WI38 (cell line): ENCODE measurements around the gene DIAPH2.

Source experiments
- H3K4me3 ChIP-seq: 2 replicates; pipeline ENCODE4 v1.5.1; 2011; ENCODE audit warnings: low read depth, mild to moderate bottlenecking, control low read depth, low read length
- TF ChIP-seq, protein P1 (sequence below): IDR thresholded peaks from 2 replicates; pipeline ENCODE4 v1.5.1; 2012; ENCODE audit warnings: low read depth, mild to moderate bottlenecking, control low read depth, low read length

DIAPH2 gene

DNA sequence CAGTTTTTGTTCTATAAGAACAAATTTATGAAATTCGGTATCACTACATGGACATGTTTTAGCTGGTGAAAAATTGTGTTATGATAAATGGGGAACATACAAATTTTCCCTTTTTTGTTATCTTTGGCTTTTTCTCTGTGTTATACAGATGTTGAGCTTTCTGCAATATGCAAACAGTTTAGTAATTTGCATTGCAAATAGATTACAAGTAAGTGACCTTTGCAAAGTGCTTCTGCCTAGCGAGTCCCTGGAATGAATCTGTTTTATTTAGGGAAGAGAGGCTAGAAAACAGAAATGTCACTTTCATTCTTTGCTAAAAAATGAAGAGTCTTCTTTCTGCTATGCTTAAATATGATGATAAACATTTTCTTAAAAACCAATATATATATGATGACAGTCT lies 660.1 kb downstream of the DIAPH2 start:
- TF ChIP-seq, protein P1, sequence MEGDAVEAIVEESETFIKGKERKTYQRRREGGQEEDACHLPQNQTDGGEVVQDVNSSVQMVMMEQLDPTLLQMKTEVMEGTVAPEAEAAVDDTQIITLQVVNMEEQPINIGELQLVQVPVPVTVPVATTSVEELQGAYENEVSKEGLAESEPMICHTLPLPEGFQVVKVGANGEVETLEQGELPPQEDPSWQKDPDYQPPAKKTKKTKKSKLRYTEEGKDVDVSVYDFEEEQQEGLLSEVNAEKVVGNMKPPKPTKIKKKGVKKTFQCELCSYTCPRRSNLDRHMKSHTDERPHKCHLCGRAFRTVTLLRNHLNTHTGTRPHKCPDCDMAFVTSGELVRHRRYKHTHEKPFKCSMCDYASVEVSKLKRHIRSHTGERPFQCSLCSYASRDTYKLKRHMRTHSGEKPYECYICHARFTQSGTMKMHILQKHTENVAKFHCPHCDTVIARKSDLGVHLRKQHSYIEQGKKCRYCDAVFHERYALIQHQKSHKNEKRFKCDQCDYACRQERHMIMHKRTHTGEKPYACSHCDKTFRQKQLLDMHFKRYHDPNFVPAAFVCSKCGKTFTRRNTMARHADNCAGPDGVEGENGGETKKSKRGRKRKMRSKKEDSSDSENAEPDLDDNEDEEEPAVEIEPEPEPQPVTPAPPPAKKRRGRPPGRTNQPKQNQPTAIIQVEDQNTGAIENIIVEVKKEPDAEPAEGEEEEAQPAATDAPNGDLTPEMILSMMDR: no peak
- no peak overlapping the region for H3K4me3 ChIP-seq

DNA sequence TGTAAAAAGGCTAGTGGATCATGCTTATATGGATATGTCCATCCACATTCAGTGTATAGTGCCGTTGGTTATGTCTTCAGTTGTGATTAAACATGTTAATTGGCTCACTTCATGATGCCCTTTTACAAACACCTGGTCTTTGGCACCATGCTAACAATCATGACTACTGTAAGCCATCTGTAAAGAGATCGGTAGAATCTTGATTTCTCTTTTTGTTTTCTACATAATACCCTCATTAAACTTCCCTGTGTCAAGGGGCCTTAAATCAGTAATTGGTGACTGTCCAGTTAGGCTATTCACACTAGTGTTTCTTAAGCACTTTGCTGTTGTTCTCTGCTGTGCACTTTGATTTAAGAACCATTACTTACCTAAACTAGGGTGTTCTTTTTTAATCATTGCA lies 674.3 kb downstream of the DIAPH2 start:
- no peak overlapping the region for H3K4me3 ChIP-seq
- TF ChIP-seq, protein P1: no peak

DNA sequence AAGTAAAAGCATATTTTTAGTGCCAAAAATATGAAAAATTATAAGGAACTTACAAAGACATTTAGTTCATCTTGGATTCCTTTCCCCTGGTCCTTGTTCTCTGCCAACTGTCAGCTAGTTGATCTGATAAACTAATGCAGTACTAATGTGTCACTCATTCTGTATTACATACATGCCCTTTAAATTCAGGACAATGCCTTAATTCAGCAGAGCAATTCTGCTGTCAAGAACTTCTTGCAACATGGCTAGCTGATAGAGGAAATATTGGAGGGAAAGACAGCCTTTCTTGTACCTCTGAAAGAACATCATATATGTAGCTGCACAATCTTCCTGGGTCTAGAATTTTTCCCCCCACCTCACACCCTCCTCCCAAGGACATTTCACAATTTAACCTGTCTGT lies 679.2 kb downstream of the DIAPH2 start:
- TF ChIP-seq, protein P1: no peak
- H3K4me3 ChIP-seq: no peak overlapping the region

DNA sequence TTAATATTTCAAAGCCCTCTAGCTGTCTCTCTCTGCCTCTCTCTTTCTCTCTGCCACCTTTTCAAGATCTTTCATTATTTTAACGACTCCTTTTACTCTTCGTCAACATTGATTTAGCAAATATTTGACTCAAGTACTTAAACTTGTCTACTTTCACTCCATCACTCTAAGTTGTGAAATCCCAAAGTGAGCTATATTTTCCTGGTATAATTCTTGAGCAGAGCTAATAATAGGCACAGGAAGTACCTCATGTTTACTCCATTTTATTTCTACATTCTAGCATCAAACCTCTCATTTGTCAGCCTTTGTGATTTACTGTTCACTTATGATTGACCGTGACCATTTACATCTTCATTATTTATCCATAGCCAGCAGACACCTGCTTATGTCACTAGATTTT lies 681.6 kb downstream of the DIAPH2 start:
- H3K4me3 ChIP-seq: no peak overlapping the region
- TF ChIP-seq, protein P1: no peak

DNA sequence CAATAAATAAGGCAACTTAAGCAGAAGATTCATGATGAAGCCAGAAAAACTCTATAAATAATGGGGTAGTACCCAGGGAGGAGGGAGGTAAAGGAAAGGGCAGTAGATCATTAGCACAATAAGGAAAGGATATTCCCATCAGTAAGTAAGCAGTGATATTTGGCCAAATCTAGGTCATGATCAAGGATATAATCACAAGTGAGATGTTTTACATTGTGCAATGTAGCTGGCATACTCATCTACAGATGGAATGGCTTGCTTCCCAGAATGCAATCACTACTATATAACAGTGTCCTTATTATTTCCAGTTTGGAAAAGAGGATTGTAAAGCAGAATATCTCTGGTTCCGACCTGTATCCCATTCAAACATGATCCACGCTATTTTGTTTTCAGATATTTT lies 682.5 kb downstream of the DIAPH2 start:
- H3K4me3 ChIP-seq: no peak overlapping the region
- TF ChIP-seq, protein P1: no peak

DNA sequence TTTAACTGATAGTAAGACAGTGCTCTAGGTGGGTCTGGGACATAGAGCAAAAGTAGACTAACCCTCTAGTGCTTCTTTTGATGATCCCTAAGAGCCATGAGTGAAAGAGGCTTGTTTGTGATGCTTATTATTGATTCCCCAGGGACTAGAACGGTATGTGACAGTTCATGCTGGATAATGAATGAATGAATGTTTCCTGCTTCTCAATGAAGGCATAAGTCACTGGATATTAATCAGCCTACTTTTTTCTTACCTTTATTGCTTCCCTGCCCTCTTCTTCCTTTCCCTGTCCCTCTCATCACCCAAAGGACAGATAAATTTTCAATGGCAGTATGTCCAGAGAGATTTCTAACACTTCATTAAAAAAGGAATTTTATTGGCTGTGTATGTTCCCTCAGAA lies 685.3 kb downstream of the DIAPH2 start:
- no peak overlapping the region for H3K4me3 ChIP-seq
- TF ChIP-seq, protein P1: no peak

DNA sequence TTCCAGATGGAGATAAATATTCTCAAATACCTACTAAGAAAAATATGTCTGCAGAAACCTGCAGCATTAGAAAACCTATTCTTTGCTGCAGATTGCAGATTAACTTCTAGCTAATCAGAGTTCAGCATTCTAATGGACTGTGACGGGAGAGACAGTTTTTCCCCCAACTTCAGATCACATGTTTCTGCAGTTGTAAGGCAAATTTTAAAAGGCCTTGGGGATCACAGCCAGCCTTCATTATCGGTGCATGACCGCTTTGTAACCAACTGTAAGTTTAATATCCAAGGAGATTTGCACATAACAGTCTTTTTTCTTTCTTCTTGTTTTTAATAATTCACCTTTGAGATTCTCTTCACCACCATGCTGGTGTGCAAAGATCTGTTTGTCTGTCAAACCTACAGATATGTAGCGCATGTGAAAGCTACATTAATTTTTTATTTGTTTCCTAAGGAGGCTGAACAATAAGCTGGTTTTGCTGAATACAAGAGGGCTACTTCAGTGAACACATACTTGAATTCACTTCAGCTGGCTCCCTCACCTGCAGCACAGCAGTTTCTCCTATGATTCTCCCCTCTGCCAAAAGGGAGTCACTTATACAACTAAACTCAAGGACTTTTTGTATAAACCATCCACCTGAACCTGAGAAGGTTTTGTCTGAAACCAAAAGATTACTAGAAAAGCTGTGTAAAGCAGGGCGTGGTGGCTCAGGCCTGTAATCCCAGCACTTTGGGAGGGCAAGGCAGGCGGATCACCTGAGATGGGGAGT lies 687.5 kb downstream of the DIAPH2 start:
- TF ChIP-seq, protein P1: no peak
- no peak overlapping the region for H3K4me3 ChIP-seq
